Astrocyte (in vitro differentiated cells and primary cell): ENCODE data around the gene SMARCA4.

Source experiments
- CTCF ChIP-seq: IDR thresholded peaks from 2 replicates; pipeline ENCODE4 v1.5.1; 2011; ENCODE audit warnings: low read depth, mild to moderate bottlenecking, inconsistent platforms, low read length, moderate library complexity; ENCODE audit not compliant: insufficient read depth
- EZH2 ChIP-seq: IDR thresholded peaks from 2 replicates; pipeline ENCODE4 v1.6.1; 2012; ENCODE audit warnings: mild to moderate bottlenecking, low read length, inconsistent platforms; ENCODE audit not compliant: insufficient read depth

GRCh38 chr19:11063434-11063833, 102.6 kb downstream of the SMARCA4 start:
- TF ChIP-seq CTCF (no peak), EZH2 (no peak)
